ENCODE results near the gene GSTK1. TPM values are rescaled to one million over a fixed set of nuclear protein-coding genes. Genes with fewer than 3 reads are reported as not detected.
"Not testable (repeated sequence)": the region's sequence is repeated elsewhere in the genome, so short reads cannot be mapped to it uniquely, and the experiment has no call there.

The GSTK1 gene
- 100 to 1,000 TPM; 218 to 224 TPM for total RNA-seq

- peak; percentile 90 for DNase-seq
- peaks cover 60% of the 10 kb centered on the region for H3K4me1 Mint-ChIP-seq (ENCODE audit: low read depth)
- peak within 1 kb of the TSS; percentile 91 for H3K4me3 Mint-ChIP-seq
- no peaks in the 10 kb centered on the region for H3K27me3 Mint-ChIP-seq
- intact Hi-C loops (cut with micrococcal nuclease), result loop anchor here (1.0 to 5.0 kb wide), 4 partner anchors 16 to 44 kb away; partner anchors contain the start of gene CASP2
- H3K27ac Mint-ChIP-seq, result peak within 1 kb of the TSS; percentile 92
- CTCF ChIA-PET, result interaction anchor here (0.7 to 2.2 kb wide), 13 partner anchors 9 to 153 kb away, joined by 3 to 18 read pairs (median 4); partner anchors contain the start of gene CASP2
- peaks cover 35% of the 10 kb centered on the region for H3K36me3 Mint-ChIP-seq
- H3K9me3 Mint-ChIP-seq, result peaks cover 5% of the 10 kb centered on the region
- POLR2A ChIA-PET, result interaction anchor here (0.7 to 3.1 kb wide), 13 partner anchors 8 to 144 kb away, joined by 3 to 27 read pairs (median 6); partner anchors contain the start of gene CASP2
These were observed at the start of gene GSTK1 for GRCh38 chr7:143263266-143264195. TSS of gene GSTK1 (plus strand) at chr7:143263441. CDS start at chr7:143263514, 73 bp downstream.

DNA sequence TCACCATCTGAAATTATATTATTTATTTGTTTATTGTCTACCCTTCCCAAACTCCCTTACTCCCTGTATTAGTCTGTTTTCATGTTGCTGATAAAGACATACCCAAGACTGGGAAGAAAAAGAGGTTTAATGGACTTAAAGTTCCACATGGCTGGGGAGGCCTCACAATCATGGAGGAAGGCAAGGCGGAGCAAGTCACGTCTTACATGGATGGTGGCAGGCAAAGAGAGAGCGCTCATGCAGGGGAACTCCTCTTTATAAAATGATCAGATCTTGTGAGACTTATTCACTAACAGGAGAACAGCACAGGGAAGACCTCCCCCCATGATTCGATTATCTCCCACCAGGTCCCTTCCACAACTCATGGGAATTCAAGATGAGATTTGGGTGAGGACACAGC, 49.8 kb upstream of the GSTK1 start:
- intact Hi-C loops (cut with micrococcal nuclease), result loop anchor here (10.0 kb wide), 3 partner anchors 579 to 889 kb away; no protein-coding TSS in a partner anchor
- CTCF ChIA-PET, result interaction anchor here (0.6 to 4.3 kb wide), 7 partner anchors 10 to 341 kb away, joined by 3 to 402 read pairs (median 6); no protein-coding TSS in a partner anchor
- H3K36me3 Mint-ChIP-seq; H3K27me3 Mint-ChIP-seq; DNase-seq; H3K27ac Mint-ChIP-seq; H3K4me1 Mint-ChIP-seq (ENCODE audit: low read depth); H3K4me3 Mint-ChIP-seq; H3K9me3 Mint-ChIP-seq; POLR2A ChIA-PET: not testable (repeated sequence)

GRCh38 chr7:143214789-143215679, 48.2 kb upstream of the GSTK1 start:
- POLR2A ChIA-PET, result interaction anchor here (0.8 to 1.0 kb wide), 2 partner anchors 205 to 212 kb away, joined by 4 read pairs; no protein-coding TSS in a partner anchor
- no peak overlapping the region for H3K27ac Mint-ChIP-seq
- H3K27me3 Mint-ChIP-seq, result peaks cover 3% of the 10 kb centered on the region
- no peaks in the 10 kb centered on the region for H3K4me1 Mint-ChIP-seq (ENCODE audit: low read depth)
- CTCF ChIA-PET, result interaction anchor here (0.5 to 4.3 kb wide), 87 partner anchors 9 to 1029 kb away, joined by 3 to 402 read pairs (median 4); partner anchors contain the start of genes CASP2, EPHA1, PIP and TAS2R39
- no peaks in the 10 kb centered on the region for H3K36me3 Mint-ChIP-seq
- H3K4me3 Mint-ChIP-seq, result no peak overlapping the region
- intact Hi-C loops (cut with micrococcal nuclease), result loop anchor here (1.0 to 10.0 kb wide), 8 partner anchors 207 to 890 kb away; no protein-coding TSS in a partner anchor
- DNase-seq, result peak; percentile 68
- H3K9me3 Mint-ChIP-seq, result no peaks in the 10 kb centered on the region

DNA sequence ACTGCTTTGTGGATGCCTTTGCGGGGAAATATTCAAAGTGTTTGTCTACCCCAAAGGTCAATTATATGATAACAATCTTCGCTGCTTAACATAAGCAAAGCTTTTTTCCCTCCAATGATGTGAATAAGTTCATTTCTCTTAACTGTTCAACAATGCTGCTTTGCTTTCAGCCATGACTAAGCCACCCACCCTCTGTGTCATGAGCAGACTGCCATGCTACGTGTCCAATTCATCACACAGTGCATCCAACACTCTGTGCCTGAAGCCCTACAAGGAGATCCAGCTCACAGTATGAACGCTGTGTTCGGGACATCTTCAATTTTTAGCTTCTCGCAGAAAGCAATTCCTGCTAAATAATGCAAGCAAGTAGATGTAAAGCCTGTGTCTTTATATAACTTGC, 47.1 kb upstream of the GSTK1 start:
- no peak for DNase-seq
- Mint-ChIP-seq H3K9me3 (no peaks in the 10 kb centered on the region), H3K27me3 (peaks cover 3% of the 10 kb centered on the region), H3K4me3 (no peak overlapping the region), H3K27ac (no peak overlapping the region), H3K4me1 (ENCODE audit: low read depth) (no peaks in the 10 kb centered on the region), H3K36me3 (no peaks in the 10 kb centered on the region)
- ChIA-PET CTCF (interaction anchor here (1.0 to 4.3 kb wide), 27 partner anchors 8 to 913 kb away, joined by 3 to 402 read pairs (median 5); partner anchors contain the start of genes CASP2, EPHA1, TAS2R39 and TRPV5), POLR2A (no interaction called here)
- intact Hi-C loops (cut with micrococcal nuclease), result loop anchor here (5.0 to 10.0 kb wide), 5 partner anchors 364 to 891 kb away; no protein-coding TSS in a partner anchor

- Mint-ChIP-seq H3K4me1 (ENCODE audit: low read depth) (no peaks in the 10 kb centered on the region), H3K4me3 (no peak overlapping the region), H3K9me3 (no peaks in the 10 kb centered on the region), H3K36me3 (no peaks in the 10 kb centered on the region), H3K27me3 (peaks cover 6% of the 10 kb centered on the region), H3K27ac (no peak overlapping the region)
- intact Hi-C loops (cut with micrococcal nuclease), result loop anchor here (5.0 to 10.0 kb wide), 5 partner anchors 364 to 892 kb away; no protein-coding TSS in a partner anchor
- DNase-seq, result no peak
- CTCF ChIA-PET, result interaction anchor here (1.8 to 4.3 kb wide), 5 partner anchors 22 to 406 kb away, joined by 6 to 402 read pairs (median 13); no protein-coding TSS in a partner anchor
- POLR2A ChIA-PET, result no interaction called here
These were observed 46.6 kb upstream of the GSTK1 start for GRCh38 chr7:143216686-143217085.

GRCh38 chr7:143217806-143218205, 45.4 kb upstream of the GSTK1 start:
- Mint-ChIP-seq H3K27me3 (peaks cover 8% of the 10 kb centered on the region), H3K4me1 (ENCODE audit: low read depth) (no peaks in the 10 kb centered on the region), H3K27ac (no peak overlapping the region), H3K36me3 (no peaks in the 10 kb centered on the region), H3K4me3 (no peak overlapping the region), H3K9me3 (no peaks in the 10 kb centered on the region)
- CTCF ChIA-PET, result interaction anchor here (4.3 to 5.2 kb wide), 2 partner anchors 209 to 210 kb away, joined by 37 to 402 read pairs; no protein-coding TSS in a partner anchor
- POLR2A ChIA-PET, result no interaction called here
- no peak for DNase-seq
- intact Hi-C loops (cut with micrococcal nuclease), result loop anchor here (5.0 to 10.0 kb wide), 5 partner anchors 366 to 893 kb away; no protein-coding TSS in a partner anchor

DNA sequence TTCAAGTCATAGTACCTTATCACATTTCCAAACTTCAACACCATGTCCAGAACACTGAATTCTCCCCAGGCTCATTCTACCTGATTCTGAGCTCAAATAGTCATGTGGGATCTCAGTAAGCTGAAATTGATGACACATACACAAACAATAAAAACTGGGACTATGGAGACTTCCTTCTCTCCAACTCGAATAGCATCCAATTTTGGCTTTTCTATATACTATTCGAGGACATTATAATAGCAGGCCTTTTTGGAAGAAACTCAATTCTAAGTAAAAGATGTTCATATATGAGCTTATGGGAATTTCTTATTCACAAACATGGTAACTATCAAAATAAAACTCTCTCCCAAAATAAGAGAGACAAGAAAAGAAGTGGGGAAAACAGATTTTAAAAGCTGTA, 42.0 kb upstream of the GSTK1 start:
- ChIA-PET CTCF (interaction anchor here (0.6 to 5.2 kb wide), 6 partner anchors 19 to 438 kb away, joined by 3 to 37 read pairs (median 6); no protein-coding TSS in a partner anchor), POLR2A (no interaction called here)
- Mint-ChIP-seq H3K27me3 (peaks cover 13% of the 10 kb centered on the region), H3K4me1 (ENCODE audit: low read depth) (no peaks in the 10 kb centered on the region), H3K27ac (no peak overlapping the region), H3K36me3 (no peaks in the 10 kb centered on the region), H3K9me3 (no peaks in the 10 kb centered on the region), H3K4me3 (no peak overlapping the region)
- intact Hi-C loops (cut with micrococcal nuclease), result no loop called here
- no peak for DNase-seq

DNA sequence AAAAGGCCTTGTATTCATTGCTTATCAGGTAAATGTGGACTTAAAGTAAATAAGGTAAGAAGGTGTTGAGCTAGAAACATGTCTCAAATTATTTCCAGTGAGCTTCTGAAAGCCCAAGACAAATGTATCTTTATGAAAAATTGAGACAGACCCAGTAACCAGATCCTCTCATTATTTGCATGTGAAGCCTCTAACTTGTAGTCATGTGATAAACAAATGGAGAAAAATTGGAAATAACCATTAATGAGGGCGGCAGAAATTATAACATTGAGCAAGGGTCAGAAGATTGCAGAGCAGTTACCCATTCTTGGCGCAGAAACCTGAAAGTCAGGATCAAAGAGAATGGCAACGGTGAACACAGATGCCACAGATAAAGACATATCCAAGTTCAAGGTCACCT, 41.5 kb upstream of the GSTK1 start, which contains the start of gene TAS2R40:
TAS2R40 (plus strand) TSS at position 301 of the 400 bp plus-strand sequence; CDS start at position 343, 42 bp downstream.
- intact Hi-C loops (cut with micrococcal nuclease), result no loop called here
- ChIA-PET POLR2A (no interaction called here), CTCF (interaction anchor here (0.6 to 5.2 kb wide), 6 partner anchors 18 to 341 kb away, joined by 3 to 37 read pairs (median 8); no protein-coding TSS in a partner anchor)
- no peaks in the 10 kb centered on the region for H3K36me3 Mint-ChIP-seq
- H3K4me3 Mint-ChIP-seq, result no peak within 1 kb of the TSS
- H3K27ac Mint-ChIP-seq, result no peak within 1 kb of the TSS
- no peaks in the 10 kb centered on the region for H3K4me1 Mint-ChIP-seq (ENCODE audit: low read depth)
- DNase-seq, result no peak
- H3K9me3 Mint-ChIP-seq, result no peaks in the 10 kb centered on the region
- H3K27me3 Mint-ChIP-seq, result peaks cover 13% of the 10 kb centered on the region

DNA sequence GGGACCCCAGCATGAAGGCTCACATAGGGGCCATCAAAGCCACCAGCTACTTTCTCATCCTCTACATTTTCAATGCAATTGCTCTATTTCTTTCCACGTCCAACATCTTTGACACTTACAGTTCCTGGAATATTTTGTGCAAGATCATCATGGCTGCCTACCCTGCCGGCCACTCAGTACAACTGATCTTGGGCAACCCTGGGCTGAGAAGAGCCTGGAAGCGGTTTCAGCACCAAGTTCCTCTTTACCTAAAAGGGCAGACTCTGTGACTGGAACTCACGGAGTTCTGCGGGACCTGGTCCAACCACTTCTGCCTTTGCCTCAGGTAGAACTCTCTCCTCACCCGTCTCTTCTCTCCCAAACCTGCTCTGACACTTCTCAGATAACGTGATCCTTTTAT, 40.5 kb upstream of the GSTK1 start:
- H3K36me3 Mint-ChIP-seq, result no peaks in the 10 kb centered on the region
- CTCF ChIA-PET, result interaction anchor here (1.7 to 5.2 kb wide), 3 partner anchors 8 to 215 kb away, joined by 7 to 37 read pairs (median 24); no protein-coding TSS in a partner anchor
- peaks cover 13% of the 10 kb centered on the region for H3K27me3 Mint-ChIP-seq
- no peak overlapping the region for H3K4me3 Mint-ChIP-seq
- H3K4me1 Mint-ChIP-seq (ENCODE audit: low read depth), result no peaks in the 10 kb centered on the region
- H3K27ac Mint-ChIP-seq, result no peak overlapping the region
- POLR2A ChIA-PET, result no interaction called here
- intact Hi-C loops (cut with micrococcal nuclease), result no loop called here
- H3K9me3 Mint-ChIP-seq, result no peaks in the 10 kb centered on the region
- DNase-seq, result no peak

DNA sequence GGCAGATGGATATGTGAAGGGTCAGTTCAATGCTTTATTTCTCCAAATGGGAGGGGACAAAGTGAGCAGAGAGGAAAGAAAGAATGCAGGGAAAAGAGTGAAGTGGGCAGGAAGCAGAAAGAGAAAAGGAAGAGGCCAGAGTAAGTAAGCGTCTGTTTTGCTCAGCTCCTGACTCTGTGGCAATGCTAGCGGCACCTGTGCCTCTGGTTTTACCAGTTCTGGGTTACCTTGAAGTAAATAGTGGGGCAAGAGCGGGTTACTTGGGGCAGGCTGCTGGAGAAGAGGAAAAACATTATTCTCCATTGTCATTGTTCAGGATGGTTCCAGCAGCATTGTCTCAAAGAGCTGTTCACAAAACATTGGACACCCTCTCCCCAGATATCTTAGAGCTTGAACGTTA, 39.5 kb upstream of the GSTK1 start:
- no peak overlapping the region for H3K4me3 Mint-ChIP-seq
- CTCF ChIA-PET, result interaction anchor here (0.6 to 2.3 kb wide), 4 partner anchors 9 to 214 kb away, joined by 3 to 24 read pairs (median 5); no protein-coding TSS in a partner anchor
- POLR2A ChIA-PET, result no interaction called here
- intact Hi-C loops (cut with micrococcal nuclease), result no loop called here
- no peaks in the 10 kb centered on the region for H3K4me1 Mint-ChIP-seq (ENCODE audit: low read depth)
- no peaks in the 10 kb centered on the region for H3K36me3 Mint-ChIP-seq
- no peak for DNase-seq
- H3K27ac Mint-ChIP-seq, result no peak overlapping the region
- H3K27me3 Mint-ChIP-seq, result peaks cover 13% of the 10 kb centered on the region
- no peaks in the 10 kb centered on the region for H3K9me3 Mint-ChIP-seq

GRCh38 chr7:143225047-143225446, 38.2 kb upstream of the GSTK1 start:
- intact Hi-C loops (cut with micrococcal nuclease), result no loop called here
- Mint-ChIP-seq H3K4me1 (ENCODE audit: low read depth) (no peaks in the 10 kb centered on the region), H3K36me3 (no peaks in the 10 kb centered on the region), H3K27ac (no peak overlapping the region), H3K27me3 (peaks cover 10% of the 10 kb centered on the region), H3K4me3 (no peak overlapping the region), H3K9me3 (no peaks in the 10 kb centered on the region)
- POLR2A ChIA-PET, result no interaction called here
- CTCF ChIA-PET, result interaction anchor here (1.4 kb wide), 1 partner anchor 15 kb away, joined by 7 read pairs; no protein-coding TSS in a partner anchor
- DNase-seq, result no peak
